Measurements from ENCODE around the gene PRCD.
"Not testable (repeated sequence)": the region's sequence is repeated elsewhere in the genome, so short reads cannot be mapped to it uniquely, and the experiment has no call there.

The PRCD gene

GRCh38 chr17:76506408-76507345 lies 33.2 kb upstream of the PRCD start:
- peak; percentile 86 for DNase-seq

DNA sequence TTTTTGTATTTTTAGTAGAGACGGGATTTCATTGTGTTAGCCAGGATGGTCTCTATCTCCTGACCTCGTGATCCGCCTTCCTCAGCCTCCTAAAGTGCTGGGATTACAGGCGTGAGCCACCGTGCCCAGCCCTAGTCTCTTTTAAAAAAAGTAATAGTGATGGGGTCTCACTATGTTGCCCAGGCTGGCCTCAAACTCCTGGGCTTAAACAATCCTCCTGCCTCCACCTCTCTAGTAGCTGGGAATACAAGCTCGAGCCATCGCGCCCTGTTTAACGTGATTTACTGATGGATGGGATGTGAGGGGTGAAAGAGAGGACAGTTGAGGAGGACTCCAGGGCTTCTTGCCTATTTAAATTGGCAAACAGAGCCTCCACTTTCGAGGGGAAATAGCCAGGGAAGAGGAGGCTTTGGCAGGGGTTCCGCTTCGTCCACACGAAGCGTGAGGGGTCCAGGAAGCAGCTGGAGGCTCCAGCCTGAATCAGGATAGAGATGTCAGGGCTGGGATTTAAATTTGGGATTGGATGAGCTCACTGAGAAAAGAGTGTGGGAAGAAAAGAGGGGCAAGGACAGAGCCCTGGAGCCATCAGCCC lies 31.3 kb upstream of the PRCD start:
- not testable (repeated sequence) for DNase-seq

DNA sequence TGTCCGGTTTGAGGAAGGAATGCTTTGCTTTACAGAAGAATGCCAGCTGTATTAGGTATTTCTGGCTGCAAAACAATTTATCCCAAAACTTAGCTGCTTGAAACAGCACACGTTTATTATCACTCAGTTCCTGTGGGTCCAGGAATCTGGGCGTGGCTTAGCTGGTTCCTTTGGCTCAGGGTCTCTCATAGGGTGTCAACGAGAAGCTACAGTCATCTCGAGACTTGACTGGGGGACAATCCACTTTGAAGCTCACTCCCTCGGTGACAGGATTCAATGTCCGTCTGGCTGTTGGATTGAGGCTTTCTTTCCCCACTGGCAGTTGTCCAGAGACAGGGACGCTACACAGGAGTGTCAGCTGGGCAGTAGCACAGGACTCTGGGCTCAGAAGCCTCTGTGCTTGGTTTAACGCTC lies 29.0 kb upstream of the PRCD start:
- DNase-seq: no peak

- no peak for DNase-seq
Measured at GRCh38 chr17:76511668-76512365, 28.0 kb upstream of the PRCD start.

DNA sequence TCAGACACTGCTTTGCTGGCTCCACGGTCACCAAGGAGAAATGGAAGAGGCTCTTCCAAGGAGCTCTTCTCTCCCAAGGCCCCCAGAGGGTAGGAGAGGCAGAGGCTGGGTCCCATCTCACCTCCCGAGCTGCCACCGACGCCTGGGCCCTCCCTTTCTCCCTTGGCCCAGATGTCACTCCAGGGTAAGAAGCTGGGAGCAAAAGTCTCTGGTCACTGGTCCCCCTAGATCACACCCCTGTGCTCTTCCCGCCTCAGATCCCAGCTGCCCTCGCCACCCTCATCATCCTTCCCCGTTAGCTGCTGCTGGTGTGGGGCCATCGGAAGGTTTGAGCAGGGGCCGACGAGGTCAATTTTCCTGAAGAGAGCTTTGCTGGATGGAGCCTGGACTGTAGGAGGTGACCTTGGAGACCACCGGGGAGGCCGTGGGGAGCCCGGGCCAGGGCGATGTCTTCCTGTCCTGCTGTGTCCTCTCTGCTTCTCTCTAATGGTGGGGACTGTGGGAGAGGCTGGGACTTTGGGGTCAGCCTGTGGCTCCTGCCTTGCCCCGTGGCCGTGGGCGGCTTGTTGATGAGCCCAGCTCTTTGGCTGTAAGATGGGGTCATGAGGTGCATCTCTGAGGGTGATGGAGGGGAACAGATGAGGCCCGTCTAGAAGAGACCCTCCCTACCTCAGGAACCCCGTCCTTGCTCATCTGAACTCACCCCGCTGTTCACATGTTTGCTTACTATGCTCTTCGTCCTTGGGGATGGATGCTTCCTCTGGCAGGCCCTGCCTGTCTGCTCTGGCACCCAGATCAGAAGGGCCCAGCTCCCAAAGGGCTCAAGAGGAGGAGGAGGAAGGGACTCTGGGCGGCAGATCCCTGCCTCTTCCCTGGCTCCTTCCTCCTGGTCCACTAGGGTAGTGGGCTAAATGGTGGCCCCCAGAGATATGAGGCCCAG lies 27.2 kb upstream of the PRCD start:
- DNase-seq: no peak

GRCh38 chr17:76513306-76513692 lies 26.5 kb upstream of the PRCD start:
- DNase-seq: no peak

DNA sequence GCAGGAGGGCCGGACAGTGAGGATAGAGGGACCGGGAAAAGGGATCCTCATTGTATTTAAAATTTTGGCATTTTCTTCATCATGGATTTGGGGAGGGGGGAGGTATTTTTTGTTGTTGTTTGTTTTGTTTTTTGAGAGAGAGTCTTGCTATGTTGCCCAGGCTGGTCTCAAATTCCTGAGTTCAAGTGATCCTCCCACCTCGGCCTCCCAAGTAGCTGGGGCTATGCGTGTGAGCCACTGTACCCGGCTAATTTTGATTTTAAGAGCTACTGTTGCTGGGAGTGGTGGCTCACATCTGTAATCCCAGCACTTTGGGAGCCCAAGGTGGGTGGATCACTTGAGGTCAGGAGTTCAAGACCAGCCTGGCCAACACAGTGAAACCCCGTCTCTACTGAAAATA lies 25.5 kb upstream of the PRCD start:
- not testable (repeated sequence) for DNase-seq

- DNase-seq: peak; percentile 87
Measured at GRCh38 chr17:76515274-76515949, 24.4 kb upstream of the PRCD start.

DNA sequence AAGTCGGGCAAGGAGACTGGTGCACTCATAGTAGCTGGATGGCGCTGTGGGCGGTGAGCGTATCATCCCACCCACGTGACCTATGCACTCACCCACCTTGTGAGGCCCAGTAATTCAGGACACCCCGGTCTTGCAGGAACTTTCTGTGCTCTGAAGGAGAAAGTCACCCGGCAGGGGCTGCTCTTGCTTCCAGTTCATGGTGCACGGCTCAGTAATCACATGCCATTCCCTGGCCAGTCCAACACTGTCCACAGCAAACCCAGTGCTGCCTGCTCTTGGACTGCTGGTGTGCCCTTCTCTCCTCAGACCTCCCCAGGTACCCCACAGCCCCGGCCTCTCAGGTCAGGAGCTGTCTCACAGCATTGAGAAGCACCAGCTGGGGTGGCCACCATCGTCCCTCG lies 22.2 kb upstream of the PRCD start:
- DNase-seq: no peak

DNA sequence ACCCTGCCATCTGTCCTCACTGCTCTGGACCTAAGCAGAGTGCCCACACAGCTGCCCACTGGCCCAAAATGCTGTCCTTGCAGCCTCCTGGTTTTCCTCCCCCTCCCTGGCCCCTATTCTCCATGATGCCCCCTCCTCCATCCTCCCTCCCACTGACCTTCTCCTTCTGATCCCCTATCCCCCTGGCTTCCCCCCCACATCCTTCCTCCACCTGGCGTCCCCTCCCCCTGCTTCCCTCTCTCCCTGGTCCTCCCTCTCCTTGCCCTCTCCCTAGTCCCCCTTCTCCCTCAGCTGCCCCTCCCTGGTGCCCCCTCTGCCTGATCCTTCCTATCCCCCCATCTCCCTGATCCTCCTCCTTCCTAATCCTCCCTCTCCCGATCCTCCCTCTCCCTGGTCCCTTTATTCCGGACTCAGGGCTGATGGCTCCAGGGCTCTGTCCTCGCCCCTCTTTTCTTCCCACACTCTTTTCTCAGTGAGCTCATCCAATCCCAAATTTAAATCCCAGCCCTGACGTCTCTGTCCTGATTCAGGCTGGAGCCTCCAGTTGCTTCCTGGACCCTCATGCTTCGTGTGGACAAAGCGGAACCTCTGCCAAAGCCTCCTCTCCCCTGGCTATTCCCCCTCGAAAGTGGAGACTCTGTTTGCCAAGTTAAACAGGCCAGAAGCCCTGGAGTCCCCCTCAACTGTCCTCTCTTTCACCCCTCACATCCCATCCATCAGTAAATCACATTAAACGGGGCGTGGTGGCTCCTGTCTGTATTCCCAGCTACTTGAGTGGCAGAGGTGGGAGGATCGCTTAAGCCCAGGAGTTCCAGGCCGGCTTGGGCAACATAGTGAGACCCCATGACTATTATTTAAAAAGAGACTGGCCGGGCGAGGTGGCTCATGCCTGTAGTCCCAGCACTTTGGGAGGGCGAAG lies 20.5 kb upstream of the PRCD start:
- DNase-seq: no peak

DNA sequence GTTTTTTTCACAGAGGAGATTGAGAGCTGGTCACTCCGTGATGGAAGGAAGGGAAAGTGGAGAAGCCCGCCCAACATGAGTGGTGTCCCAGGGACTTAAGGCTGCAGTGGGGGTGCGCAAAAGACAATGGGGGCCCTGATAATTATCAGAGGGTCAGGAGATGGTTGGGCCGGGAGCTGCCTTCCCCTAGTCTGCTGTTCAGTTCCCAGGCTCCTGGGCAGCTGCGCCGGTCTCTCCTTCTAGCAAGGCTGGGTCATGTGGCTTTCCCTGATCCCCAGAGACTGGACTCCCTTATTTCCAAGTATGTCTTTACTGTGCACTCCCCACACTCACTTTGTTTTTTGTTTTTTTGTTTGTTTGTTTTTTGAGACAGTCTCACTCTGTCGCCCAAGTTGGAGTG lies 18.6 kb upstream of the PRCD start:
- DNase-seq: no peak

GRCh38 chr17:76521683-76522082 lies 18.2 kb upstream of the PRCD start:
- not testable (repeated sequence) for DNase-seq

GRCh38 chr17:76523084-76524037 lies 16.5 kb upstream of the PRCD start:
- DNase-seq: peak; percentile 77

DNA sequence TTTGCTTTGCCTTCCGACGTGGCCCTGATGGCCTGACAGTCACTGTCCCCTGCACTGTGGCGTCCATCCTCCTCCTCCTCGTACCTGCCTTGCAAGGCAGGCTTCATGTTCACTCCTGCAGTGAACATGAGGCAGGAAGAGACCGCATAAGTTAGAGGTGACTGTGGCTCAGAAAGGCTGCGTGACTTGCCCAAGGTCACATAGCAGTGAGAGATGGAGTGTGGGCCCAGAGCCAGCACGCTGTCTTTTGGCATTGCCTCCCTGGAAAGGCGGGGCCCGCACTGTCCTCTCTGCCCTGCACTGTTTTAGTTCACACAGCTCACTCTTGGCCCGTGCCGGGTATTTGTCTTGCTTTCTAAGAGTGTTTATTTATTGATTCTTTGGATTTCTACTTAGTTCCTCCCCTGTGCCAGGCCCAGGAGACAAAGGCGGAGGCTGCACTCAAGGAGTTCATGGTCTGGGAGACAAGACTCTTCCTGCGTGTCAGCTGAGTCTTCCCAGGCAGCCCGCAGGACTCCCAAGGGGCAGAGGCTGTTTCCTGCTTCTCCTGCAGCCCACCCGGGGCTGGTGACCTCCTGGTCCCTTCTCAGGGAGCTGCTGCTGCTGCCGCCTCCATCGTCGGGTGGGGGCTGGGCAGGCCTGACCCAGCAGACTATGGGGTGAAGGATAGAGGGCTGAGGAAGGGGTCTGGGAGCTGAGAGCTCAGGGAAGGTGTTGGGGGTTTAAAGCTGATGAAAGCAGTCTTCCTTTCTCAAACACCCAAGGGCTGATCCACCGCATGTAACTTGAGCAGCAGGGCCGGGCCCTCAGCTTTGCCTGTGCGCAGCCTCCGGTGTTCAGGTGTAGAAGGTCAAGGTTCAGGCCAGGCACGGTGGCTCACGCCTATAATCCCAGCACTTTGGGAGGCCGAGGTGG lies 15.0 kb upstream of the PRCD start:
- DNase-seq: no peak

DNA sequence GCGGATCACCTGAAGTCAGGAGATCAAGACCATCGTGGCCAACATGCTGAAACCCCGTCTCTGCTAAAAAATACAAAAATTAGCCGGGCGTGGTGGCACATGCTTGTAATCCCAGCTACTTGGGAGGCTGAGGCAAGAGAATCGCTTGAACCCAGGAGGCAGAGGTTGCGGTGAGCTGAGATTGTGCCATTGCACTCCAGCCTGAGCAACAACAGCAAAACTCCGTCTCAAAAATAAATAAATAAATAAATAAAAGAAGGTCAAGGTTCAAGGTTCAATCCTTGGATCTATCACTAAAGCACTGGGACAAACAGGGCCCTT lies 14.4 kb upstream of the PRCD start:
- not testable (repeated sequence) for DNase-seq

GRCh38 chr17:76527016-76527415 lies 12.8 kb upstream of the PRCD start:
- not testable (repeated sequence) for DNase-seq

DNA sequence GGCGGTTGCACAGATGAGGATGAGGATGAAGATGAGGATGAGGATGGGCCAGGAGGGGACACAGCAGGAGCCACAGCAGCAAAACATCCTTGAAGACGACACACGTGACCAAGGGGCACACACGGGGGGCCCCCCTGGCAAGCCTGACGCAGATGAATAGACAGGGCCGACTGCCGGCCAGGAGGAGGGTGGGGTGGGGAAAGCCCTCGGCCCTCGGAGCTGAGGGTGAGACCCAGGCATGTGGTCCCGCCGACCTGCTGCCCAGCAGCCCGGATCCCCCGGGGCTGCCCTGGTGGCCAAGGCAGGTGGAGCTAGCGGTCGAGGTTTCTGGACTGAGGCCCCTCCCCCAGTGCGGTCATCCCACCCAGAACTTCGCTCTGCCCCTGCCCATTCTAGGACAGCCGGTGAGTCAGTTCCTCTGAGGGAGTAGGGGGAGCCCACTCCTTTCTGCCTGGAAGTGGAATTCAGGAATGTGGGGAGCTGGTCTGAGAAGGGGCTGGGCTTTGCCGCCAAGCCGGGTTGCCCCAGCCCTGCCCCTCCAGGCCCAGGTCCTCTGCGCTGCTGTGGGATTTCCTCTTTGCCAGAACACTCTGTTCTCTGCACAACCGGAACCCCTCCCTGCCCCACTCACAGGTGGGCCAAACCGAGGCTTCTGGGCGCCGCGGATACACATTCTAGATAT lies 12.3 kb upstream of the PRCD start:
- peak; percentile 63 for DNase-seq

DNA sequence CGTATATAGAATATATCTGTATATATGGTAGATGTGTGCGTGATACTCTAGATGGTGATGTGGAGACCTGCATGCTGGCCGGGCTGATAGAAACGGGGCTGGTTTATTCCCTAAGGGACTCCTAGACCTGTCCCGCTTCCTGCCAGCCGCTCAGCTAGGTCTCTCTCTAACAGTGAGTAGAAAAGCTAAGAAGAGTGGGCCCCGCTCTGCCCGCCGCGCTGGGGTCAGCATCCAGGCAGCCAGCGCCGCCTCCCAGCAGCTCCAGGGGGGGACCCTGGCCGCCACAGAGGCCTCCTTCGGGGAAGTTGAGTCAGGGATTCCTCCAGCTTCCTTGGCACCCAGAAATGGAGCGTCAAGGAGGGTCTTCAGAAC lies 11.7 kb upstream of the PRCD start:
- no peak for DNase-seq
